SHP77 treated with DMSO at 0.1 percent for 48 hours (cell line): ENCODE results near the gene ADGRG1.
"Not testable (repeated sequence)": the region's sequence is repeated elsewhere in the genome, so short reads cannot be mapped to it uniquely, and the experiment has no call there.

ENCODE experiments used
- DNase-seq: peaks from one replicate; lab custom pipeline; 2025; lab: John Stamatoyannopoulos, UW

ADGRG1 gene

GRCh38 chr16:57698812-57699405 is 70.5 kb downstream of the ADGRG1 start:
- no peak for DNase-seq

- no peak for DNase-seq
Observed at GRCh38 chr16:57699481-57699880, 71.1 kb downstream of the ADGRG1 start.

DNA sequence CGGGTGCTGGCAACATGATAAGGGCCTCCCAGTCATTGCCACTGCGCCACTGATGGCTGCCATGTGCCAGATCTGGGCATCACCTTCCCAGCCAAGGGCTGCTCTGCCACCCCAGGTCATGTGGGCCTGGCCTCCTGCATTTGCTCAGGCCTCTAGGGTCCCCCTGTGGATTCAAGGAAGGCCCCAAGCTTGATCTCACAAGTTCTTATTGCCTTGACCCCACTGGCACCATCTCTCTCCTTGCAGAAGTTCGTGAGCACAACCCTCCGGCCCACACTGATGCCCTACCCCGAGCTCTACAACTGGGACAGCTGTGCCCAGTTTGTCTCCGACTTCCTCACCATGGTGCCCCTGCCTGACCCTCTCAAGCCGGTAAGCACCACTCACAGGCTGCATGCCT is 71.5 kb downstream of the ADGRG1 start:
- DNase-seq = no peak

DNA sequence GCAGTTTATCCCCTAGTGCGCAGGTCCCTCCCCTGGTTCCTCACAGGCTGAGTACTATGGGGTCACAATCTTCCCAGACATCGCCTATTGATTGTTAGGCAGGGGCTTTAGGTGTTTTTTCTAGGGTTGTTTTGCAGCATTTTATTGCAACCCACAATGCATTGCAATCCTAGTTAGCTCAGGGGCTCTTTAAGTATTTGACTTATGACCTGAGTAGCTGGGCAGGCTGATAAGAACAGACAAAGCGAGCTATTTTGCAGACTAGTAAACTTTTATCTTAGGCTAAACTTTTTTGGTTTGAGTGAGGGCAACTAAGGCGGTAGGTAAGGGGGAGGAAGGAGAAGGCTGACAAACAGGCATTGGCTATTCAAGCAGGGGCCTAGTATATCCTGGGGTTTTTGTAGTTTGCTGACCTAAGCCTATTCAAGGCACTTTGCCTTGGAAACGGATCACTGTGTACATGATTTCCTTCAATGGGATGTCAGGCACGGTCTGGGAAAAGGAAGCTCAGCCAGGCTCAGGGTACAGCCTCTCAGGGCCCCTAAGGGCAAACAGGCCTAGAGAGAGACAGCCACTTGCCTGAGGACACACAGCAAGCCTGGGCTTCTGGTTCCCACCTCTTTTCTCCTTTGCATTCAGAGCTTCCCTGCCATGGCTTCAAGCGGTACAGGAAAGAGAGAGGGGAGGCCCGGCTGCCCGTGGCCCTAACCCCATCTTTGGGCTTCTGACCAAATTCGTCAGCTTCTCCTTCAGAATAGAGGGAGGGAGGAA is 72.5 kb downstream of the ADGRG1 start:
- DNase-seq = no peak

DNA sequence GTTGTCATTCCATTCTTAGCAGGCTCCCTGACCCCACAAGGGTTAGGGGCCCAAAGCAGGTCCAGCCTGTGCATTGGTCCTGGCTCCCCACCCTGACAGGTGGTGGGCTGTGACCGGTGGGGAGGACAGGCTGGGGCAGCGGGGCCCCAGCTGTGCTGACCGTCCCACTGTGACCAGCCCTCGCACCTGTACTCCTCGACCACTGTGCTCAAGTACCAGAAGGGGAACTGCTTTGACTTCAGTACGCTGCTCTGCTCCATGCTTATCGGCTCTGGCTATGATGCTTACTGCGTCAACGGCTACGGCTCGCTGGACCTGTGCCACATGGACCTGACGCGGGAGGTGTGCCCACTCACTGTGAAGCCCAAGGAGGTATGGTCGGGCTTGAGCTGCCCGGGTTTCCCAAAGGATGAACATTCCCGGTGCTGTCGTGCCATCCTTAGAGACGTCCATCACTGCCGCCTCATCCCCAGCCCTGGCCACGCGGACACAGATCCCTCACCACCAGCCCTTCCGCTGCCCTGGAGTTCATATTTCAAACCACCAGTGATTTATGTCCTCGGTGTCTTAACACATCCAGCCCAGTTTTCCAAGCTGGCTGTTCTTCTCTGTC is 73.4 kb downstream of the ADGRG1 start:
- DNase-seq = no peak

DNA sequence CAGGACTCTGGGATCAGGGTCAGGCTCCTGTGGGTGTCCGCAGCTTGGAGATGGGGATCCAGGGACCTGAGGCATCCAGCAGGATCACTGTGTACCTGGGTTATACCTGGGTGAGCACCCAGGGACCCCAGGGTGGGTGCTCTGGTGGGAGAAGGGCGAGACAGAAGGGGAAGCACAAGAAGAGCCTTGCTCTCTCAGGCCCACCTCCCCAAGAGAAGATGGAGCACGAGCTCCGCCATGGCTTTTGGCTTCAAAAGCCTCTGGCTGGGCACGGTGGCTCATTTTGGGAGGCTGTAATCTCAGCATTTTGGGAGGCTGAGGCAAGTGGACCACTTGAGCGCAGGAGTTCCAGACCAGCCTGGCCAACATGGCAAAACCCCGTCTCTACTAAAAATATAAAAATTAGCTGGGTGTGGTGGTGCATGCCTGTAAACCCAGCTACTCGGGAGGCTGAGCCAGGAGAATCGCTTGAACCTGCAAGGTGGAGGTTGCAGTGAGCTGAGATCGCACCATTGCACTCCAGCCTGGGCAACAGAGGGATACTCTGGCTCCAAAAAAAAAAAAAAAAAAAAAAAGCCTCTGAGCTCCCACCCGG is 75.1 kb downstream of the ADGRG1 start:
- DNase-seq = no peak

- DNase-seq = no peak
Observed at GRCh38 chr16:57704011-57704904, 75.8 kb downstream of the ADGRG1 start.

DNA sequence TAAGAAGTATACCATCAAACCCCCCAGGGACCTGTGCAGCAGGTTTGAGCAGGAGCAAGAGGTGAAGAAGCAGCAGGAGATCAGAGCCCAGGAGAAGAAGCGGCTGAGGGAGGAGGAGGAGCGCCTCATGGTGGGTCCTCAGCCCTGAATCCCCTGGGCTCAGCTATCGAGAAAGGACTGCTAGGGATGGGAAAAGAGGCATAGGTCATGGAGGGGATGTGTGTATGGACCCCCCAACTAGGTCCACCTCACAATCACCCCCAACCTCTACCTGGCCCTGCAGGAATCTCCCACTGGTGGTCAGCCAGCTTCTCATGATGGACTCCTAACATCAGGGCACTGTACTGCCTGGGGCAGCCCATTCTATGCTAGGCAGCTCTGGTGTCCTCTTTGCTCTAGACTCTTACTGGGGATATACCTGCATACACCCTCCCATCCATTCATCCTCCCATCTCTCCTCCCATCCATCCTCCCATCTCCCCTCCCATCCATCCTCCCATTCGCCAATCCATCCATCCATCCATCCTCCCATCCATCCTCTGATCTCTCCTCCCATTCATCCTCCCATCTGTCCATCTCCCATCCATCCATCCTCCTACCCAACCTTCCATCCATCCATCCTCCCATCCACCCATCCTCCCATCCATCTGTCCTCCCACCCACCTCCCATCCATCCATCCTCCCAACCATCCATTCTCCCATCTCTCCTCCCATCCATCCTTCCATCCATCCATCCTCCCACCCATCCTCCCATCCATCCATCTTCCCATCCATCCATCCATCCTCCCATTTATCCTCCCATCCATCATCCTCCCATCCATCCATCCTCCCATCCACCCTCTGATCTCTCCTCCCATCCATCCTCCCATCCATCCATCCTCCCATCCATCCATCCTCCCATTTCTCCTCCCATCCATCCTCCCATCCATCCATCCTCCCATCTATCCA is 76.7 kb downstream of the ADGRG1 start:
- no peak for DNase-seq

DNA sequence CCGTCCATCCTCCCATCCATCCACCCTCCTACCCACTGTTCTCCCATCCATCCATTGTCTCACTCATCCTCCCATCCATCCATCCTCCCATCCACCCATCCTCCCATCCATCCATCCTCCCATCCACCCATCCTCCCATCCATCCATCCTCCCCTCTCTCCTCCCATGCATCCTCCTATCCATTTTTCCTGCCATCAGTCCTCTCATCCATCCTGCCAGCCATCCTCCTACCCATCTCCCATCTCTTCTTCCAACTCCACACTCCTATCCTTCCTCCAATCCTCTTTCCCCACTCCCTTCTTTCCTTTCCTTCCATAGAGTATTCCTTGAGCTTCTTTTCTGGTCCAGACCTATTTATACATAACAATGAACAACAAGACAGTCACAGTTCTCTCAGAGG is 78.3 kb downstream of the ADGRG1 start:
- DNase-seq = no peak

- DNase-seq = no peak
Observed at GRCh38 chr16:57707331-57707730, 78.9 kb downstream of the ADGRG1 start.

GRCh38 chr16:57708168-57708567 is 79.7 kb downstream of the ADGRG1 start:
- no peak for DNase-seq

- DNase-seq = no peak
Observed at GRCh38 chr16:57709663-57710062, 81.2 kb downstream of the ADGRG1 start.

GRCh38 chr16:57711346-57711745 is 82.9 kb downstream of the ADGRG1 start:
- no peak for DNase-seq

DNA sequence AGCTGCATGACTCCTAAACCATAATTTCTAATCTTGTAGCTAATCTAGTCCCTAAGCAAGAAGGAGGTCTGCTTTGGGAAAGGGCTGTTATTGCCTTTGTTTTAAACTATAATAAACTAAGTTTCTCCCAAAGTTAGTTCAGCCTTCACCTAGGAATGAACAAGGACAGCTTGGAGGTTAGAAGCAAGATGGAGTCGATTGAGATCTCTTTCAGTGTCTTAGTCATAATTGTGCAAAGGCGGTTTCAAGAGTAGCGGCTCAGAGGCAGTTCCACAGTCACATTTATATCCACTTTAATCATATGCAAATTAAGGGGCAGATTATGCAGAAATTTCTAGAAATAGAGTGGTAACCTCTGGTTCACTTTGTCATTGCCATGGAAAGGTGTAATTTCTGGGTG is 83.6 kb downstream of the ADGRG1 start:
- DNase-seq = no peak

- DNase-seq = not testable (repeated sequence)
Observed at GRCh38 chr16:57712569-57712968, 84.1 kb downstream of the ADGRG1 start.

GRCh38 chr16:57713596-57713995 is 85.2 kb downstream of the ADGRG1 start:
- no peak for DNase-seq

DNA sequence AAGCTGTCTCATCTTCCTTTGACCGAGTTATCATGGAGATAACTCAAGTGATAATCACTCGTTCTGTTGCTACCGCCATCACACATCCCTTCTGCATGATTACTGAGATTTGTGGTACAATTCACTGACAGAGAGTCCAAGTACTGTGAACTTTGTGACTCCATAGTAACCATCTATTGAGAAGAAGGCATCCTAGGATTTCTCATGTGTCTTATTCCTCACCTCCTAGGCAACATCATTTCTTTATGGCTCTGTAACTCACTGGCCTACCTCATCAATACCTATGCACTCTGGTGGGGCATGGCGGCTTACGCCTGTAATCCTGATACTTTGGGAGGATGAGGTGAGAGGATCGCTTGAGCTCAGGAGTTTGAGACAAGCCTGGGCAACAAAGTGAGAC is 85.6 kb downstream of the ADGRG1 start:
- no peak for DNase-seq
